HCT116 (cell line): ENCODE data around the gene NNAT.

ENCODE experiments used
- CEBPB ChIP-seq: IDR thresholded peaks from 2 replicates; pipeline ENCODE4 v1.6.1; 2012; ENCODE audit warnings: low read depth
- EGR1 ChIP-seq: IDR thresholded peaks from 2 replicates; pipeline ENCODE4 v1.6.1; 2012; ENCODE audit warnings: low read depth
- EZH2 ChIP-seq: fragments of 200-600 bp; sonication (generic); IDR thresholded peaks from 2 replicates; pipeline ENCODE4 v1.6.1; 2017; ENCODE audit warnings: antibody characterized with exemption, mixed run types
- EZH2phosphoT487 ChIP-seq: fragments of 200-600 bp; IDR thresholded peaks from 2 replicates; pipeline ENCODE4 v1.6.1; 2018; ENCODE audit warnings: antibody characterized with exemption, borderline replicate concordance
- JUND ChIP-seq: IDR thresholded peaks from 2 replicates; pipeline ENCODE4 v1.6.1; 2012
- POLR2A ChIP-seq: IDR thresholded peaks from 2 replicates; pipeline ENCODE4 v1.7.0; 2011; ENCODE audit warnings: borderline replicate concordance; ENCODE audit not compliant: insufficient read depth, insufficient read length; ENCODE audit errors: extremely low read depth
- POLR2AphosphoS5 ChIP-seq: IDR thresholded peaks from 2 replicates; pipeline ENCODE4 v1.6.1; 2011; ENCODE audit warnings: mild to moderate bottlenecking, low read depth, low read length, moderate library complexity
- REST ChIP-seq: IDR thresholded peaks from 2 replicates; pipeline ENCODE4 v1.6.1; 2012; ENCODE audit warnings: low read depth
- SRF ChIP-seq: IDR thresholded peaks from 2 replicates; pipeline ENCODE4 v1.6.1; 2012; ENCODE audit warnings: low read depth
- YY1 ChIP-seq: IDR thresholded peaks from 2 replicates; pipeline ENCODE4 v1.6.1; 2011; ENCODE audit warnings: low read length, low read depth, moderate library complexity, mild to moderate bottlenecking; ENCODE audit not compliant: insufficient replicate concordance; ENCODE audit errors: extremely low read depth
- ZBTB33 ChIP-seq: IDR thresholded peaks from 2 replicates; pipeline ENCODE4 v1.6.1; 2011; ENCODE audit warnings: mild to moderate bottlenecking, low read length, moderate library complexity; ENCODE audit not compliant: insufficient replicate concordance; ENCODE audit errors: extremely low read depth
- ZFX ChIP-seq: fragments of 450-650 bp; IDR thresholded peaks from 2 replicates; pipeline ENCODE4 v1.6.1; 2017
- TF ChIP-seq, protein P1 (sequence below), 3 experiments: fragments of 200-600 bp in 1 of 3; sonication (generic) in 1 of 3; IDR thresholded peaks in 2 of 3; conservative IDR thresholded peaks in 1 of 3; 2 replicates each; pipeline ENCODE4 v1.5.1; 2012 to 2017; ENCODE audit warnings: low read depth in 2 of 3, low read length in 2 of 3, antibody characterized with exemption in 1 of 3, borderline replicate concordance in 1 of 3, control low read depth in 1 of 3, mild to moderate bottlenecking in 1 of 3, mixed read lengths in 1 of 3, mixed run types in 1 of 3, moderate library complexity in 1 of 3; ENCODE audit not compliant: insufficient read depth in 1 of 3
- TF ChIP-seq, protein P2 (sequence below): IDR thresholded peaks from 2 replicates; pipeline ENCODE4 v1.6.1; 2012

GRCh38 chr20:37479266-37479665, 41.8 kb upstream of the NNAT start:
- TF ChIP-seq REST (no peak), EZH2 (no peak), CEBPB (no peak), SRF (no peak), POLR2A (no peak), POLR2AphosphoS5 (no peak), EZH2phosphoT487 (no peak), ZBTB33 (no peak), EGR1 (no peak), YY1 (no peak), ZFX (no peak), JUND (no peak)
- TF ChIP-seq, protein P1, sequence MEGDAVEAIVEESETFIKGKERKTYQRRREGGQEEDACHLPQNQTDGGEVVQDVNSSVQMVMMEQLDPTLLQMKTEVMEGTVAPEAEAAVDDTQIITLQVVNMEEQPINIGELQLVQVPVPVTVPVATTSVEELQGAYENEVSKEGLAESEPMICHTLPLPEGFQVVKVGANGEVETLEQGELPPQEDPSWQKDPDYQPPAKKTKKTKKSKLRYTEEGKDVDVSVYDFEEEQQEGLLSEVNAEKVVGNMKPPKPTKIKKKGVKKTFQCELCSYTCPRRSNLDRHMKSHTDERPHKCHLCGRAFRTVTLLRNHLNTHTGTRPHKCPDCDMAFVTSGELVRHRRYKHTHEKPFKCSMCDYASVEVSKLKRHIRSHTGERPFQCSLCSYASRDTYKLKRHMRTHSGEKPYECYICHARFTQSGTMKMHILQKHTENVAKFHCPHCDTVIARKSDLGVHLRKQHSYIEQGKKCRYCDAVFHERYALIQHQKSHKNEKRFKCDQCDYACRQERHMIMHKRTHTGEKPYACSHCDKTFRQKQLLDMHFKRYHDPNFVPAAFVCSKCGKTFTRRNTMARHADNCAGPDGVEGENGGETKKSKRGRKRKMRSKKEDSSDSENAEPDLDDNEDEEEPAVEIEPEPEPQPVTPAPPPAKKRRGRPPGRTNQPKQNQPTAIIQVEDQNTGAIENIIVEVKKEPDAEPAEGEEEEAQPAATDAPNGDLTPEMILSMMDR (IDR thresholded peaks at IDR 0.05 in 2 of 3, conservative IDR thresholded peaks at IDR 0.05 in 1 of 3; ENCODE audit: borderline replicate concordance in 1 of 3, insufficient read depth in 1 of 3, low read depth in 2 of 3, low read length in 2 of 3): no peak
- TF ChIP-seq, protein P2, sequence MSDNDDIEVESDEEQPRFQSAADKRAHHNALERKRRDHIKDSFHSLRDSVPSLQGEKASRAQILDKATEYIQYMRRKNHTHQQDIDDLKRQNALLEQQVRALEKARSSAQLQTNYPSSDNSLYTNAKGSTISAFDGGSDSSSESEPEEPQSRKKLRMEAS: no peak
